ENCODE measurements around the gene CELSR3.

The CELSR3 gene

GRCh38 chr3:48678566-48679380 lies 16.1 kb upstream of the CELSR3 start:
- DNase-seq (ENCODE audit: low read depth) = no peak
- H3K4me3 ChIP-seq (ENCODE audit: low read depth, low read length) = no peak overlapping the region
- TF ChIP-seq, protein P1, sequence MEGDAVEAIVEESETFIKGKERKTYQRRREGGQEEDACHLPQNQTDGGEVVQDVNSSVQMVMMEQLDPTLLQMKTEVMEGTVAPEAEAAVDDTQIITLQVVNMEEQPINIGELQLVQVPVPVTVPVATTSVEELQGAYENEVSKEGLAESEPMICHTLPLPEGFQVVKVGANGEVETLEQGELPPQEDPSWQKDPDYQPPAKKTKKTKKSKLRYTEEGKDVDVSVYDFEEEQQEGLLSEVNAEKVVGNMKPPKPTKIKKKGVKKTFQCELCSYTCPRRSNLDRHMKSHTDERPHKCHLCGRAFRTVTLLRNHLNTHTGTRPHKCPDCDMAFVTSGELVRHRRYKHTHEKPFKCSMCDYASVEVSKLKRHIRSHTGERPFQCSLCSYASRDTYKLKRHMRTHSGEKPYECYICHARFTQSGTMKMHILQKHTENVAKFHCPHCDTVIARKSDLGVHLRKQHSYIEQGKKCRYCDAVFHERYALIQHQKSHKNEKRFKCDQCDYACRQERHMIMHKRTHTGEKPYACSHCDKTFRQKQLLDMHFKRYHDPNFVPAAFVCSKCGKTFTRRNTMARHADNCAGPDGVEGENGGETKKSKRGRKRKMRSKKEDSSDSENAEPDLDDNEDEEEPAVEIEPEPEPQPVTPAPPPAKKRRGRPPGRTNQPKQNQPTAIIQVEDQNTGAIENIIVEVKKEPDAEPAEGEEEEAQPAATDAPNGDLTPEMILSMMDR (IDR thresholded peaks at IDR 0.05; ENCODE audit: control insufficient read depth, extremely low read depth, insufficient read depth) = no peak

GRCh38 chr3:48678056-48678455 lies 15.4 kb upstream of the CELSR3 start:
- no peak for DNase-seq (ENCODE audit: low read depth)
- H3K4me3 ChIP-seq (ENCODE audit: low read depth, low read length) = no peak overlapping the region
- TF ChIP-seq, protein P1 (IDR thresholded peaks at IDR 0.05; ENCODE audit: control insufficient read depth, extremely low read depth, insufficient read depth) = no peak

- no peak overlapping the region for H3K4me3 ChIP-seq (ENCODE audit: low read depth, low read length)
- TF ChIP-seq, protein P1 (IDR thresholded peaks at IDR 0.05; ENCODE audit: control insufficient read depth, extremely low read depth, insufficient read depth) = no peak
- DNase-seq (ENCODE audit: low read depth) = no peak
Measured at GRCh38 chr3:48674505-48674904, 11.8 kb upstream of the CELSR3 start.

GRCh38 chr3:48672522-48672921 lies 9.8 kb upstream of the CELSR3 start:
- no peak overlapping the region for H3K4me3 ChIP-seq (ENCODE audit: low read depth, low read length)
- no peak for DNase-seq (ENCODE audit: low read depth)
- TF ChIP-seq, protein P1 (IDR thresholded peaks at IDR 0.05; ENCODE audit: control insufficient read depth, extremely low read depth, insufficient read depth) = no peak

DNA sequence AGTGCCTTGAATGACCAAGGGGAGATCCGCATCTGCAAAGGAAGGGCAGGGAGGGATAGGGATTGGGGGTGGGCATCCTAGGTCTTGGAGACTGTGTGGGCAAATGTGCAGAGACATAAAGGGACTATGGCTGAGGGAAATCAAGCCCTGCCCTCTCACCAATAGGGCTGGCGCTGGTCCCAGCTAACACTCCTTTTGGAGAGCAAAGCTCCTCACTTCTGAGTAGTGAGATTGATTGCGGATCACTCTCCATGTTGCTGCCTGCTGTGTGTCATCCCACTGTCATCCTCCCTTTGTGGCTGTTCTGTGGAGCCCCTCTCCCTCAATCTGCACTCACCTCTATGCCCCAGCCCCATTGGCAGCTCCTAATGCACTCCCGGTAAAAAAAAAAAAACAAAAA lies 2.2 kb upstream of the CELSR3 start:
- no peak overlapping the region for H3K4me3 ChIP-seq (ENCODE audit: low read depth, low read length)
- TF ChIP-seq, protein P1 (IDR thresholded peaks at IDR 0.05; ENCODE audit: control insufficient read depth, extremely low read depth, insufficient read depth) = no peak
- DNase-seq (ENCODE audit: low read depth) = no peak

DNA sequence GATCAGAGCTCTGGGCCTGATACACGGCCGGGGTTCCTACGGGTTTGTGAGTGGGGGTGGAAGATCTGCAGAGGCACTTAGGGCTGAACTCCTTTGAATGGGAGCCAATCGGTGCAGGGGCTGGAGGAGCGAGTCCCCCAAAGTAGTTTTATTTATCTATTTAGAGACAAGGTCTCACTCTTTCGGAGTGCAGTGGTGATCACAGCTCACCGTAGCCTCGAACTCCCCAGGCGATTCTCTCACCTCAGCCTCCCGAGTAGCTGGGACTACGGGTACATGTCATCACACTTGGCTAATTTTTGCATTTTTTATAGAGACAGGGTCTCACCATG lies 1.6 kb upstream of the CELSR3 start:
- no peak for DNase-seq (ENCODE audit: low read depth)
- H3K4me3 ChIP-seq (ENCODE audit: low read depth, low read length) = peak overlapping the region; percentile 70
- TF ChIP-seq, protein P1 (IDR thresholded peaks at IDR 0.05; ENCODE audit: control insufficient read depth, extremely low read depth, insufficient read depth) = no peak
